Pulmonary artery endothelial cell (primary cell): Measurements from ENCODE around the gene TVP23C. TPM values are rescaled to one million over a fixed set of nuclear protein-coding genes. Genes with fewer than 3 reads are reported as not detected.
"Not testable (repeated sequence)": the region's sequence is repeated elsewhere in the genome, so short reads cannot be mapped to it uniquely, and the experiment has no call there.

Experiments
- DNase-seq: peaks from one replicate; pipeline ENCODE4 v3.0.0-alpha.2; 2011; ENCODE audit warnings: low read depth, low spot score
- total RNA-seq: library from RNA; depleted of rRNA; stranded (reverse); fragments of >200 nt; gene quantifications from 2 replicates; pipeline ENCODE4 v1.2.3, GENCODE V29; 2014

The TVP23C gene
- 17.7 and 20.7 TPM in 2 replicates for total RNA-seq

GRCh38 chr17:15563375-15563857 is at the start of gene TVP23C:
TVP23C (minus strand) TSS chr17:15563483; CDS start chr17:15563448, 35 bp downstream.
- DNase-seq, result peak; percentile 58

GRCh38 chr17:15592960-15593359 is 29.7 kb upstream of the TVP23C start:
- DNase-seq, result not testable (repeated sequence)

- not testable (repeated sequence) for DNase-seq
These were observed 28.7 kb upstream of the TVP23C start for GRCh38 chr17:15591986-15592385.

GRCh38 chr17:15590844-15591243 is 27.6 kb upstream of the TVP23C start:
- not testable (repeated sequence) for DNase-seq

- DNase-seq, result not testable (repeated sequence)
These were observed 26.6 kb upstream of the TVP23C start for GRCh38 chr17:15589544-15590536.

GRCh38 chr17:15588017-15588416 is 24.7 kb upstream of the TVP23C start:
- DNase-seq, result not testable (repeated sequence)

- not testable (repeated sequence) for DNase-seq
These were observed 20.0 kb upstream of the TVP23C start for GRCh38 chr17:15583313-15583712.

GRCh38 chr17:15581462-15581861 is 18.2 kb upstream of the TVP23C start:
- not testable (repeated sequence) for DNase-seq

- not testable (repeated sequence) for DNase-seq
These were observed 13.6 kb upstream of the TVP23C start for GRCh38 chr17:15576848-15577247.

GRCh38 chr17:15574660-15575059 is 11.4 kb upstream of the TVP23C start:
- not testable (repeated sequence) for DNase-seq

- not testable (repeated sequence) for DNase-seq
These were observed 10.6 kb upstream of the TVP23C start for GRCh38 chr17:15573870-15574269.

GRCh38 chr17:15562613-15563374 is 489 bp downstream of the TVP23C start:
- not testable (repeated sequence) for DNase-seq

GRCh38 chr17:15561439-15561838 is 1.8 kb downstream of the TVP23C start:
- not testable (repeated sequence) for DNase-seq

- not testable (repeated sequence) for DNase-seq
These were observed 4.7 kb downstream of the TVP23C start for GRCh38 chr17:15558403-15559105.

- DNase-seq, result not testable (repeated sequence)
These were observed 5.9 kb downstream of the TVP23C start for GRCh38 chr17:15557334-15557832.

GRCh38 chr17:15552932-15553331 is 10.4 kb downstream of the TVP23C start:
- not testable (repeated sequence) for DNase-seq

- not testable (repeated sequence) for DNase-seq
These were observed 13.7 kb downstream of the TVP23C start for GRCh38 chr17:15549552-15549951.

- not testable (repeated sequence) for DNase-seq
These were observed 16.7 kb downstream of the TVP23C start for GRCh38 chr17:15546604-15547003.

- not testable (repeated sequence) for DNase-seq
These were observed 22.7 kb downstream of the TVP23C start for GRCh38 chr17:15540371-15541219.

- DNase-seq, result not testable (repeated sequence)
These were observed 30.2 kb downstream of the TVP23C start for GRCh38 chr17:15533122-15533521.
